ENCODE measurements around the gene ZNF26. TPM values are rescaled to one million over a fixed set of nuclear protein-coding genes. Genes with fewer than 3 reads are reported as not detected.

ZNF26 gene
- total RNA-seq, 2 experiments from 2014 or later = 17.4 to 19.1 TPM

Other genes with a start within 250 kb of the ZNF26 start
- 10 to 100 TPM; 84.5 to 84.8 TPM for gene ANKLE2, start 224.5 kb upstream of the ZNF26 start, total RNA-seq
- 10 to 100 TPM; 51.5 to 57.2 TPM for gene GOLGA3, start 157.5 kb upstream of the ZNF26 start, total RNA-seq
- 10 to 100 TPM; 47.9 to 48.6 TPM for gene CHFR, start 98.8 kb upstream of the ZNF26 start, total RNA-seq
- gene ZNF605, start 30.1 kb upstream of the ZNF26 start, total RNA-seq = 1 to 10 TPM; 4.2 to 5.1 TPM
- 10 to 100 TPM; 17.0 to 19.6 TPM for gene ZNF84, start 51.1 kb downstream of the ZNF26 start, total RNA-seq
- gene ZNF140, start 94.6 kb downstream of the ZNF26 start, total RNA-seq = 10 to 100 TPM; 17.0 TPM
- gene ZNF891, start 143.9 kb downstream of the ZNF26 start, total RNA-seq = 1 to 10 TPM; 1.4 TPM
- gene ZNF10, start 144.3 kb downstream of the ZNF26 start, total RNA-seq = 1 to 10 TPM; 4.8 to 7.2 TPM
- 10 to 100 TPM; 19.8 to 20.5 TPM for gene ZNF268, start 195.1 kb downstream of the ZNF26 start, total RNA-seq
- not detected for gene ANHX, start 249.5 kb downstream of the ZNF26 start, total RNA-seq

Measured in activated naive CD8-positive, alpha-beta T cell treated with anti-CD3 and anti-CD28 coated beads for 36 hours (primary cell).